ENCODE data around the gene MAPK8IP2.
"Not testable (repeated sequence)": the region's sequence is repeated elsewhere in the genome, so short reads cannot be mapped to it uniquely, and the experiment has no call there.

The MAPK8IP2 gene

GRCh38 chr22:50641696-50642607 lies 41.4 kb downstream of the MAPK8IP2 start:
- FAIRE-seq = no peak

- FAIRE-seq = not testable (repeated sequence)
These were observed 42.6 kb downstream of the MAPK8IP2 start for GRCh38 chr22:50643021-50643820.

GRCh38 chr22:50643821-50644101 lies 43.2 kb downstream of the MAPK8IP2 start:
- peak; percentile 98 for FAIRE-seq

GRCh38 chr22:50653256-50653655 lies 52.7 kb downstream of the MAPK8IP2 start:
- FAIRE-seq = no peak

- not testable (repeated sequence) for FAIRE-seq
These were observed 54.1 kb downstream of the MAPK8IP2 start for GRCh38 chr22:50654664-50655063.

GRCh38 chr22:50656122-50657070 lies 55.8 kb downstream of the MAPK8IP2 start:
- no peak for FAIRE-seq

- no peak for FAIRE-seq
These were observed 57.3 kb downstream of the MAPK8IP2 start for GRCh38 chr22:50657925-50658324.

GRCh38 chr22:50659711-50660110 lies 59.1 kb downstream of the MAPK8IP2 start:
- FAIRE-seq = not testable (repeated sequence)

GRCh38 chr22:50660306-50660705 lies 59.7 kb downstream of the MAPK8IP2 start:
- no peak for FAIRE-seq
